Measurements from ENCODE around the gene GMPR2.

Gene GMPR2

GRCh38 chr14:24259282-24260025, 26.7 kb downstream of the GMPR2 start:
- H3K4me2 ChIP-seq (ENCODE audit: low read length): no peak overlapping the region
- H3K27me3 ChIP-seq (ENCODE audit: control insufficient read depth, insufficient read depth, low read length): no peaks in the 10 kb centered on the region
- H2AFZ ChIP-seq: no peak overlapping the region
- no peaks in the 10 kb centered on the region for H3K4me1 ChIP-seq
- H3K4me3 ChIP-seq (ENCODE audit: low read depth, low read length): no peak overlapping the region
- H3K79me2 ChIP-seq: no peaks in the 10 kb centered on the region
- no peak overlapping the region for H3K27ac ChIP-seq
- no peaks in the 10 kb centered on the region for H3K36me3 ChIP-seq (ENCODE audit: control insufficient read depth, insufficient read depth, low read length)
- TF ChIP-seq, protein P1, sequence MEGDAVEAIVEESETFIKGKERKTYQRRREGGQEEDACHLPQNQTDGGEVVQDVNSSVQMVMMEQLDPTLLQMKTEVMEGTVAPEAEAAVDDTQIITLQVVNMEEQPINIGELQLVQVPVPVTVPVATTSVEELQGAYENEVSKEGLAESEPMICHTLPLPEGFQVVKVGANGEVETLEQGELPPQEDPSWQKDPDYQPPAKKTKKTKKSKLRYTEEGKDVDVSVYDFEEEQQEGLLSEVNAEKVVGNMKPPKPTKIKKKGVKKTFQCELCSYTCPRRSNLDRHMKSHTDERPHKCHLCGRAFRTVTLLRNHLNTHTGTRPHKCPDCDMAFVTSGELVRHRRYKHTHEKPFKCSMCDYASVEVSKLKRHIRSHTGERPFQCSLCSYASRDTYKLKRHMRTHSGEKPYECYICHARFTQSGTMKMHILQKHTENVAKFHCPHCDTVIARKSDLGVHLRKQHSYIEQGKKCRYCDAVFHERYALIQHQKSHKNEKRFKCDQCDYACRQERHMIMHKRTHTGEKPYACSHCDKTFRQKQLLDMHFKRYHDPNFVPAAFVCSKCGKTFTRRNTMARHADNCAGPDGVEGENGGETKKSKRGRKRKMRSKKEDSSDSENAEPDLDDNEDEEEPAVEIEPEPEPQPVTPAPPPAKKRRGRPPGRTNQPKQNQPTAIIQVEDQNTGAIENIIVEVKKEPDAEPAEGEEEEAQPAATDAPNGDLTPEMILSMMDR (IDR thresholded peaks at IDR 0.05): no peak
- H3K9me3 ChIP-seq (ENCODE audit: control insufficient read depth, low read length): no peaks in the 10 kb centered on the region
- no peak overlapping the region for H3K9ac ChIP-seq

- H3K36me3 ChIP-seq (ENCODE audit: control insufficient read depth, insufficient read depth, low read length): no peaks in the 10 kb centered on the region
Measured at GRCh38 chr14:24260026-24260779, 27.5 kb downstream of the GMPR2 start.

DNA sequence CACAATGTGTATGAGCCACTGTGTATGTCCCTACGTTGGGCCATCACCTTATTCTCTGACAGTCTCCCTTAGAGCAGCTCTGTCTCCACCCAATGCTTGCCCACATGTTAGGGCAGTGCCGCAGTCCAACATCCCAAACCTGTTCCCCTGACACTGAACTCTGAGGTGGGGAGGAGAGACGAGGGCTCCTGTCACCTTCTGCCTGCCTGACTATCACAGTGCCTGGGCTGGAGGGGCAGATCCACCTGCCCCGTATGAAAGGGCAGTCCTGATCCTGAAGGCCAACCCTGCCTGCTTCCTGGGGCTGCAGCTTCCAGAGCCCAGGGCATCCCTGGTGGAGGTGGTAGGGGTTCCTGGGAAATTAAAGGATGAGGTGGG, 28.0 kb downstream of the GMPR2 start:
- H3K4me2 ChIP-seq (ENCODE audit: low read length): no peak overlapping the region
- no peaks in the 10 kb centered on the region for H3K27me3 ChIP-seq (ENCODE audit: control insufficient read depth, insufficient read depth, low read length)
- H3K9me3 ChIP-seq (ENCODE audit: control insufficient read depth, low read length): no peaks in the 10 kb centered on the region
- TF ChIP-seq, protein P1 (IDR thresholded peaks at IDR 0.05): no peak
- H3K36me3 ChIP-seq (ENCODE audit: control insufficient read depth, insufficient read depth, low read length): no peaks in the 10 kb centered on the region
- H3K79me2 ChIP-seq: no peaks in the 10 kb centered on the region
- no peak overlapping the region for H3K4me3 ChIP-seq (ENCODE audit: low read depth, low read length)
- no peak overlapping the region for H3K27ac ChIP-seq
- H3K9ac ChIP-seq: no peak overlapping the region
- no peaks in the 10 kb centered on the region for H3K4me1 ChIP-seq
- no peak overlapping the region for H2AFZ ChIP-seq

More at GRCh38 chr14:24260026-24260779, 27.5 kb downstream of the GMPR2 start:
- no peaks in the 10 kb centered on the region for H3K27me3 ChIP-seq (ENCODE audit: control insufficient read depth, insufficient read depth, low read length)
- no peaks in the 10 kb centered on the region for H3K79me2 ChIP-seq
- no peak overlapping the region for H3K27ac ChIP-seq
- no peak overlapping the region for H3K9ac ChIP-seq
- no peak overlapping the region for H2AFZ ChIP-seq
- H3K9me3 ChIP-seq (ENCODE audit: control insufficient read depth, low read length): no peaks in the 10 kb centered on the region
- TF ChIP-seq, protein P1 (IDR thresholded peaks at IDR 0.05): no peak
- H3K4me1 ChIP-seq: no peaks in the 10 kb centered on the region
- H3K4me3 ChIP-seq (ENCODE audit: low read depth, low read length): no peak overlapping the region
- no peak overlapping the region for H3K4me2 ChIP-seq (ENCODE audit: low read length)

DNA sequence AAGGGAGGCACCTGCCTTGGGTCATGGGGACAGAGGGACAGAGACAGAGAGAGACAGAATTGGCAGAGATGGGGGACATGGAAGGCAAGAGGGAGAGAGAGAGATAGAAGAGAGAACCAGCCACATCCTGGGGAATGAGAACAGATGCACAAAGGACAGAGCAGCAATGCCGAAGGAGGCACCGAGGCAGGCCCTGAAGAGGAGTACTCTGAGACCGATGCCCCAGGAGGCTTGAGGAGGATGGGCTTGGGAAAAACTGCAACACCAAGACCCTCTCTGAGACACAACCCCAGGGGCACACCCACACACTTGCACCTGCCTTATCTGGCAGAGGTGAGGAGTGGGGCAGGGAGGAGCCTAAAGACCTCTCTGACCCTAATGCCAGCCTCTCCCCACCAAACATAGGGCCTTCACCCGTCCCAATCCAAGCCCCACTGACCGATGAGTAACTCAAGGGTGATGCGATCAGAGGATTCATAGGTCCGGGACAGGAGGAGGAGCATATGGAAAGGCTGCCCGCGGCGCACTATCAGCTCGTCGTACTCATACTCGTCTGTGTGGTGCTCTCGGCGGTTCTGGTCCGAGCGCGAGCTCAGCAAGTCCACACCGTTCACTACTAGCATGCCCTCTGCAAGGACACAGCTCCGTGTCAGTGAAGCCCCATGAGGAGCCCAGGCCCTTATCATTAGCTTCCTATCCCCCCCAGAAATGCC, 28.7 kb downstream of the GMPR2 start:
- Histone ChIP-seq H3K79me2 (no peaks in the 10 kb centered on the region), H3K9ac (no peak overlapping the region), H3K27ac (no peak overlapping the region), H2AFZ (no peak overlapping the region), H3K4me3 (ENCODE audit: low read depth, low read length) (no peak overlapping the region), H3K9me3 (ENCODE audit: control insufficient read depth, low read length) (no peaks in the 10 kb centered on the region), H3K27me3 (ENCODE audit: control insufficient read depth, insufficient read depth, low read length) (no peaks in the 10 kb centered on the region), H3K4me2 (ENCODE audit: low read length) (no peak overlapping the region), H3K4me1 (no peaks in the 10 kb centered on the region), H3K36me3 (ENCODE audit: control insufficient read depth, insufficient read depth, low read length) (no peaks in the 10 kb centered on the region)
- TF ChIP-seq, protein P1 (IDR thresholded peaks at IDR 0.05): no peak

Measured in parathyroid adenoma (tissue), 2 donors.